Epithelial cell of esophagus (primary cell): ENCODE data around the gene MRPS22.
"Not testable (repeated sequence)": the region's sequence is repeated elsewhere in the genome, so short reads cannot be mapped to it uniquely, and the experiment has no call there.

Experiments used
- DNase-seq: peaks from one replicate; pipeline ENCODE4 v3.0.0; 2010; ENCODE audit warnings: low read depth
- H3K4me3 ChIP-seq: 2 replicates; pipeline ENCODE4 v1.5.1; 2011; ENCODE audit warnings: mild to moderate bottlenecking, low read length, control low read depth
- CTCF ChIP-seq: IDR thresholded peaks from 2 replicates; pipeline ENCODE4 v1.5.1; 2011; ENCODE audit warnings: low read depth, mild to moderate bottlenecking, low read length, control low read depth, inconsistent platforms; ENCODE audit not compliant: insufficient read depth; ENCODE audit errors: missing control alignments

Gene MRPS22

GRCh38 chr3:139388821-139389551 is 45.2 kb downstream of the MRPS22 start:
- peak overlapping the region; percentile 89 for H3K4me3 ChIP-seq
- DNase-seq: no peak
- TF ChIP-seq CTCF: no peak

GRCh38 chr3:139389552-139390368 is 45.9 kb downstream of the MRPS22 start, which contains the start of gene COPB2:
COPB2 (minus strand) TSS chr3:139389647; CDS start chr3:139389550, 97 bp downstream.
- peak; percentile 98 for DNase-seq
- no peak for TF ChIP-seq CTCF
- peak within 1 kb of the TSS; percentile 89 for H3K4me3 ChIP-seq

- DNase-seq: no peak
- H3K4me3 ChIP-seq: no peak overlapping the region
- no peak for TF ChIP-seq CTCF
Measured at GRCh38 chr3:139394116-139394515, 50.3 kb downstream of the MRPS22 start.

GRCh38 chr3:139396707-139397106 is 52.9 kb downstream of the MRPS22 start:
- DNase-seq: no peak
- TF ChIP-seq CTCF: no peak
- H3K4me3 ChIP-seq: no peak overlapping the region

GRCh38 chr3:139401155-139401554 is 57.3 kb downstream of the MRPS22 start:
- not testable (repeated sequence) for DNase-seq, H3K4me3 ChIP-seq
